GM21619 (cell line): ENCODE results near the gene NLRP5.
A peak's percentile ranks its signal among the peaks of the same experiment; 100 is the strongest.

Experiments
- ATAC-seq: cut with Tn5 transposase; IDR thresholded peaks from one replicate; pipeline ENCODE4 v1.9.1; 2021; ENCODE audit not compliant: unreplicated experiment

The NLRP5 gene

DNA sequence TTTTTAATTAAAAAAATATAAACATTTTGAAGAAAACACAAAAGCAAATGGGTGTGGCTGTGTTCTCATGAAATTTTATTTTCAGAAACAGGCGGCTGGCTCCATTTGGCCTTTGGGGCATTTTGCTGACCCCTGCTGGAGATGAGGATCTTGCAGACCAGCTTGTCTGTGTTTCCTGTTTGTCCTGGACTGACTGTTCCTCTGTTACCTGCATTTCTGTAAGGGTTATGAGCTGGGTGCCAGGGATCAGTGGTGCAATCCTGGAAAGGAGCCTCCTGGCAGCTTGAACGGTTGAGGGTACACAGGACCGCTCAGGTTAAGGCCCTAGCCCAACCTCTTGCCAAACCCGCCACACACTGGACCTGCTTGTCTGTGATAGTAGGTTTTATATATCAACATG is 84.6 kb downstream of the NLRP5 start:
- no peak for ATAC-seq

DNA sequence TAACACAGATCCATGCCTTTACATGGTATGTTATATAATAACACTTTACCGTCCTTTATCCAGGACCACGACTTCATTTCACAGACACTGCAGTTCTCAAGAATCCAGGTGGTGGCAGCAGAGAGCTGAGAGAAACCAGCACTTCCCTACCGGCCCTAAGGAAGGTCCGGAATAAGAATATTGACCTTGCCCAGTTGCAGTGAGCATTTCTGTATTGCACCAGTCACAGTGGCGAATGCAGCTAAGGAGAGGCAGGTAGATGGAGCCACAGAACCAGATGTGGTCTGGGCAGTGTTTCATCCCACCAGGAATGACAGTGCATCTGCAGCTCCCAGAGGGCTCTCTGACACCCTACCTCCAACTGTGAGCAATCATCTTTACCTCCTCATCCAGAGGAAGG is 89.9 kb downstream of the NLRP5 start:
- ATAC-seq, result no peak

DNA sequence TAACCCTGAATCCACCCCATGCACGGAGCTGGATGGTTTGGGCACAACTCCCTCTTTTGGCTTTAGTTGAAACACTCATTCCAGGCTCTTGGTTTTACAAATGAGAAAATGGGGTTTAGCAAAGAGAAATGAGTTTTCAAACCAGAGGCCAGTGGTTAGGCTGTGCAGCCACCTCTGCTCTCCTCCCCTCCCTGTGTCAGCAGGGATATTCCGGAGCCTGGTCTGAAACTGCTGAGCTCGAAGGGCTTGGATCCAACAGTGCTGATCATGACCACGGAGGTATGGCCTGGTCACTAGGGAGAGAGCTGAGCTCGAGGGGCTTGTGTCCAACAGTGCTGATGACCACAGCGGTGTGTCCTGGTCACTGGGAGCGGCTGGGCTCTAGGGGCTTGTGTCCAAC is 93.0 kb downstream of the NLRP5 start:
- ATAC-seq, result no peak

GRCh38 chr19:56080669-56081401 is 94.3 kb downstream of the NLRP5 start:
- ATAC-seq, result peak; percentile 86

DNA sequence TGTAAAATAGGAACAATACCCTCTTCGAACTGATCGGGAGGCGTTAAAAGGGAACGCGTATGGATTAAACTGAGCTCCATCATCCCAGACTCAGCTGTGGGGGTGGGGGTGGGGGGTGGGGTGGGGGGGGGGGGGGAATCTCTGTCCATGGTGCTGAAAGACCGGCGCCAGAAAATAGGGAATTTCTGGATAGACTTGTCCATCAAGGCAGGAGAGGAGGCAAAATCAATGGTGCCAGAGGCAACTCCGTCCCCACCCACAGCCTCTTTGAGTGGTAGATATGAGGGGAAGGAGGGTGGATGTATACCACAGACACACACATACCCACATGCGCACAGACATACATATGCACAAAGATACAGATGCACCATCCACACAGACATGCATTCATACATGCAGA is 97.1 kb downstream of the NLRP5 start:
- ATAC-seq, result no peak

DNA sequence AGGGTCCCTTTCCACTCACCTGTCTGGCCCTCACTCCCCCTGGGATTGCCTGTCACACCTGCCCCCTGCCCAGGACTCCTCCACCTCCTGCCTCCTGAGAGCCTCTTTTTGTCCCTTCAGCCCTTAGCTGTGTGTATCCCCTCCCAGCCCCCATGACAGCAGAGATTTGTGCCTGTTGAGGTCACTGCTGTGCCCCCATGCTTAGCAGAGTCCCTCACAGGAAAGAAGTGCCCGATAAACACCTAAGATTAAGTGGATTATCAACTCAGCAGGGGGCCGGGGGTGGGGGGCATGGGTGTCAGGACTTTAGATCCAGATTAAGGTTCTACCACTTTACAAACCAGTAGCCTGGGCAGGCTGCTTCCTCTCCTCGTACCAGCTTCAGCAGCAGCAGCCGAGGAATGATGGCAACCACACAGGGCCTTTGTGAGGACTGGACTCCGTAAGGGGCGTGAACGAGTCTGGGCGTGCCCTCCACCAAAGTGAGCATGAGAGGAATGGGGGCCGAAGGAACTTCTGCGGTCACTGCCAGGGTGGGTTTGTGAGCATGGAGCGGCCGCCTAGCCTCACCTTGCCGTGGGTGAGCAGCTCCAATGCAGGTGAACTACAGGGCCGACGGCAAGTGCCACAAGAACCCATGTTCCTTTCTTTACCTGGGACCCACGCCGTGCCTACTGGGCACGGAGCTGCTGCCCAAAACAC is 98.4 kb downstream of the NLRP5 start:
- no peak for ATAC-seq

DNA sequence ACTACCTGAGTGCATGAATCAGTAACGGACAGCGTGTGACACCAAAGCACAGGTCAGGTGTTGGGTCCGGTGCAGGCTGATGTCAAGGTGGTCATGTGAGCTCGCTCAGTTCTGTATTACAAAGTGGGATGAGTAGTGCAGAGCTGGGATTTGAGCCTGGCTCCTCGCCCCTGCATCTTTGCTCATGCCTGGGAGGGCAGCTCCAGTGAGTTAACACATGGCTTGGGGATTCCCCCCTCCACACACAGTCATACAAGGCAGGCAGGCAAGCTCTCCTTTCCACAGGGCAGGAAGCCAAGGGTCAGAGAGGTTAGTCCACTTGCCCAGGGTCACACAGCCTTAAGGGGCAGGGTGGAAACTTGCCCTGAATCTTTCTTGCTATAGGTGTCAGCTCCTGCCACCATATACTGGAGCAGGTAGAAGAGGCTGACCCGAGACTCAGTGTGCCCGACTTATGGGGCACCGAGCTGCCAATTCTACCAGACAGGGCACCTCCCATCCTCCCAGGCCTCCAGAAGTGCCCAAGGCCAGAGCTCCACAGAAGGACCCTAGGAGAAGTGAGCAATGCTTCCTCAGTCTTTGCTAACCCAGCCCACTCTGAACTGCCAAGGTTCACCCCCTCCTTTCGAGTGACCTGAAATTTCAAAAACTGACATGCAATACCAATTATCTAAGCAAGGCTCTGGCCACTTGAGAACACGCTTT is 99.1 kb downstream of the NLRP5 start:
- no peak for ATAC-seq

DNA sequence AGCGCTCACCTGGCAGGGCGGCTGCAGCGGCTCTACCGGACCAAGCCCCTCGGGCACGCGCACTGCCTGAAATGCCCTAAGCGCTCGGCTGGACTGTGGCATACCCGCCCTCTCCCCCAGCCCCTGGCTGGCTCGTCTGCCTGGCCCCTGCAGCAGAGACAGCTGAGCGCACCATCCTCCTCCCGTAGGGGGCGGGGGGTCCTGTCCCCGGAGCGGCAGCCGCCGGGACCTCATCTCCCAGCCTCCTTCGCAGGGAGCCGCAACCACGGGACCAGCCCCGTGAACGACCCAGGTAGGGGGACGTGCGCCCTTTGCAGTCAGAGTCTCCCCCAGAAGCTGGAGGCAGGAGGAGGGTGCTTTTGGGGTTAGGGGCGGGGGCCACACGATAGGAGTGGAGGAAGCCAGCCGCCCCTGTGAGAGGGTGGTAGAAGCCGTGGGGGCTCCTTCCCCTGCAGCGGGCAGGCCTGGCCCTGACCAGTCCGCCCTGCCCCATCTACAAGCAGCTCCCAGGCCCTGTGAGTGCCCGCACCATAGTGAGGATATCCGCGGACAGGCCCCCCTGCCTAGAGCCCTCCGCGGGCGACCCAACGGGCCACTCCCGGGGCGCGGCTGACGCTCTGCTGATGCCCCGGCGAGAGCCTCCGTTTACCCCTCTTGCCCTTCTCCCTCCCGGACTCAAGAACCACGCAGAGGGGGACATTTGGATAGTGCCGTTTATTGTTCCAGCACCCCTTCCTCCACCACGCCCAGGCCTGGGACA is 100.3 kb downstream of the NLRP5 start:
- ATAC-seq, result no peak

DNA sequence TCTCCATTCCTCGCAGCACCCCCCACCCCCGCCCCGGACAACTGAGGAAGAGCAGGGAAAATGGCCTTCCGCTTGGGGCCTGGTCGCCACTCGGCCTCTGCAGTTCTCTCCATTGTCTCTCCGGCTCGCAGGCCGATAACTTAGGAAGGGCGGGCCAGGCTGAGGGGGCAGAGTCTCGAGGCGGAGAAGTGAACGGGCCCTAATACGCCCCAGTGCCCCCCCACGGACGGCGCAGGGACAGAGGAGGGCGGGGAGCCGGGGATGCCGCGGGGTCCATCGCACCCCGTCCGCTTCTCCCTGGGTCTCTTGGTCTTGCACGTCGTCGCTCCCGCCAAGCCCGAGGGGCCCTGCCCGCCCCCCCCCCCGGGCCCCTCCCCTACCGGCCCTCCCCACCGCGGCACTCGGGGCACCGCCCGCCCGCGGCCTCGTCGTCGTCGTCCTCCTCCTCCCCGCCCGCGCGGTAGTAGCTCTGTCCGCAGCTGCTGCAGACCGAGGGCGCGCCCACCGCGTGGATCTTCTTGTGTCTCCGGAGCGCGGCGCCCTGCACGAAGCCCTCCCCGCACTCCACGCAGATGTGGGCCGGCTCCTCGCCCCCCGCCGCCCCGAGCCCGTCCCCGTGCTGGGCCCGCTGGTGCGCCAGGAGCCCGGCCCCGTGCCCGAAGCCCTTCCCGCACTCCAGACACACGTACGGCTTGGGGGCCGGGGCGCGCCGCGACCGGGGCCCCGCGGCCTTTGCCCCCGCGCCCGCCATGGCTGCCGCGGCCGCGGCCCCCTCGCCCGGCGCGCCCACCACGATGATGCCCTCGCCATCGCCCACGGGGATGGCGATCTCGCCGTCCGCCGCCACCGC is 101.3 kb downstream of the NLRP5 start:
- ATAC-seq, result no peak

GRCh38 chr19:56088497-56089215 is 102.1 kb downstream of the NLRP5 start:
- no peak for ATAC-seq

GRCh38 chr19:56089344-56089743 is 102.8 kb downstream of the NLRP5 start:
- ATAC-seq, result no peak

GRCh38 chr19:56091066-56091490 is 104.5 kb downstream of the NLRP5 start:
- ATAC-seq, result no peak

- ATAC-seq, result no peak
Observed at GRCh38 chr19:56091751-56092546, 105.4 kb downstream of the NLRP5 start.

DNA sequence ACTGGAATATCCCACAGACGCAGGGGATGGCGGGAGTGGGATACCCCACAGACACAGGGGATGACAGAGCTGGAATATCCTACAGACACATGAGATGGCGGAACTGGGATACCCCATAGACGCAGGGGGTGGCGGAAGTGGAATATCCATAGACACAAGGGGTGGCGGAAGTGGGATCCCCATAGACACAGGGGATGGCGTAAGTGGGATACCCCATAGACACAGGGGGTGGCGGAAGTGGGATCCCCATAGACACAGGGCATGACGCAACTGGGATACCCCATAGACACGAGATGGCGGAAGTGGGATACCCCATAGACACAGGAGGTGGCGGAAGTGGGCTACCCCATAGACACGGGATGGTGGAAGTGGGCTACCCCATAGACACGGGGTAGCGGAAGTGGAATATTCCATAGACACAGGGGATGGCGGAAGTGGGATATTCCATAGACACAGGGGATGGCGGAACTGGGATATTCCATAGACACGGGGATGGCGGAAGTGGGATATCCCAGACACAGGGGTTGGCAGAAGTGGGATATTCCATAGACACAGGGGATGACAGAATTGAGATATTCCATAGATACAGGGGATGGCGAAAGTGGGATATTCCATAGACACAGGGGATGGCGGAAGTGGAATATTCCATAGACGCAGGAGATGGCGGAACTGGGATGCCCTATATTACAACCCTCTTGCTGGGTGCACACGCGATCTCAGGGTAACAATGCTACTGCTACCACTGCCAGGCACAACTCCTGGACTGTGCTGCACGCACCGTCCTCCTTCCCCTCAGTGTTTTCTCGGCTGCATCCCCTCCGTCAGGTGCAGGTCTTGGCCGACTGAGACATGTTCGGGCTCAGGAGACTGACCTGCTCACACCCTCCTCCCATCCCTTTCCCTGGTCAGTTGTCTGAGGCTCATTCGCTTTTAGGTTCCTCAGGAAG is 106.4 kb downstream of the NLRP5 start:
- ATAC-seq, result no peak

DNA sequence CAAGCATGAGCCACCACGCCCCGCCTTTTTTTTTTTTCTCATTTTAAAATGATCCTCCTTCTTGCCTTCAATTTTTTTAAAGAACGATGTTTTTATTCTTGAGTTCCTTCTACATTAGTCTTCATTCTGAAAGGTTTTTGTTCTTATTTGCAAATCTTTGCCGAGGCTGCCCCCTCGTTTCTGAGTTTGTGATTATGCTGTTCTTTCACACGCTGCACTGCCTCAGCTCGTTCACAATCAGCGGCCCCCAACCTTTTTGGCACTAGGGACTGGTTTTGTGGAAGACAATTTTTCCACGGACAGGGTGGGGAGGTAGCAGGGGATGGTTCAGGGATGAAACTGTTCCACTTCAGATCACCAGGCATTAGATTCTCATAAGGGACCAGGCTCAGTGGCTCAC is 107.9 kb downstream of the NLRP5 start:
- ATAC-seq, result no peak

DNA sequence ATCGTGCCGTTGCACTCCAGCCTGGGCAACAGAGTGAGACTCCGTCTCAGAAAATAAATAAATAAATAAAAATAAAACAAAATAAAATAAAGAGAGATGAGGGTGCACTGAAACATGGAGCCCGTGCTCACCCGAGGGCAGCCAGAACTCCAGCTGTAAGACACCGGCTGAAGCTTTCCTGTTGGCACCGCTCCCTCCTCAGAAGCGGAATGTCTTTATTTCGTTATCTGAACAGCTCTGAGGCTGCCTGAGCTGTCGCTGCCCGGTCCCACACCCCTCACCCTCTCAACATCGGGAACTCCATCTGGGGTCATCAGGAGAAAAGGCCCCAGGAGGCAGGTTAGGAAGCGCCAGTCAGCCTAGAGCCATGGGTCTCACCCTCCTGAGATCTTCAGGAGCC is 110.1 kb downstream of the NLRP5 start:
- no peak for ATAC-seq

GRCh38 chr19:56097306-56097705 is 110.7 kb downstream of the NLRP5 start:
- no peak for ATAC-seq

- no peak for ATAC-seq
Observed at GRCh38 chr19:56097776-56098175, 111.2 kb downstream of the NLRP5 start.
